T-helper 2 cell treated with Interferon-gamma antibody and Interleukin-4, amounts not matched to agents 100 ng/mL and 5 ng/mL, for 36 hours (primary cell): ENCODE measurements around the gene AQP2. TPM values are rescaled to one million over a fixed set of nuclear protein-coding genes. Genes with fewer than 3 reads are reported as not detected.

Experiments
- intact Hi-C: fragments of 100-400 bp; cut with micrococcal nuclease; formaldehyde crosslinking; loops from one replicate; pipeline ENCODE4 v1.15.1; 2023
- total RNA-seq: library from RNA; stranded (reverse); gene quantifications from 2 replicates; pipeline ENCODE4 v1.2.3, GENCODE V29; 2022

The AQP2 gene
- not detected in 2 replicates for total RNA-seq

GRCh38 chr12:49950273-49951251, at the start of gene AQP2:
AQP2 (plus strand) TSS chr12:49950737; CDS start chr12:49950831, 94 bp downstream.
- intact Hi-C loops = no loop called here

- intact Hi-C loops = no loop called here
Observed at GRCh38 chr12:49901026-49901425, 49.5 kb upstream of the AQP2 start.

DNA sequence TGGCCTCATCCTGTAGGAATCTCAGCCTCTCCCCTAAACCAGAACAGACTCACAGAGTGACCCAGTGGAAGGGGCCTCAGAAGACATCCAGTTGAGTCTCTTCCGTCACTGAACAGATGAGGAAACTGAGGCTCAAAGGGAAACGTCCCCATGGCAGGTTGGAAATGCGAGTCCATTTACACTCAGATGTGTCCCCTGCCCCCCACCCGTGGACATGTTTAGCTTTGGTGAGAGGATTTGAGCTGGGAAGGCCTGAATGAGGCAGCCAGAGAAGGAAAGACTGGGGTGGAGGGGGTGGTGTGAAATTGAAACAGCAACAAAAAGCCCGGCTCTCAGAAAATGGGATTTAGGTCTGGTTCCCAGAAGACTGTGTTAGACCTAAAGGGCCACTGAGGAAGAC, 48.6 kb upstream of the AQP2 start:
- intact Hi-C loops = no loop called here

GRCh38 chr12:49902399-49903350, 47.9 kb upstream of the AQP2 start:
- intact Hi-C loops = no loop called here

- intact Hi-C loops = no loop called here
Observed at GRCh38 chr12:49903351-49903699, 47.2 kb upstream of the AQP2 start.

- intact Hi-C loops = no loop called here
Observed at GRCh38 chr12:49903700-49904423, 46.7 kb upstream of the AQP2 start, which contains the start of gene FAIM2. FAIM2 (minus strand) TSS chr12:49903900; CDS start chr12:49903792, 108 bp downstream.

DNA sequence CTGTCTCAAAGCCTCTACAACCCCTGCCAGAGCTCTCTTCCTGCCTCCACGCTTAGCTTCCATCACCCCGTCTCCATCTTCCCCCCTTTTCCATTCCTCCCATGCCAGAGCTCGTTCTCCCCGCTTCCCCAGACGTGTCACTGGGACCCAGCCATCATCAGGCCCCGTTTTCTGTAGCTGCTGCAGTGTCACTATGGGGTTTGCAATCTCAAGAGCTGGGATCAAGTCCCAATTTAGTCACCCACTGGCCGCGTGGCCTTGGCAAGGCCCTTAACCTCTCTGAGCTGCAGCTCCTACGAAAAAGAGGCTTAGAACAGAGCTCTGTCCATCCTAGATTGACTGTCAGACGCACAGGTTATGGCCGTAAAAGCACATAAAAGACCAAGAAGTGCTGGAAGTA, 45.9 kb upstream of the AQP2 start:
- intact Hi-C loops = no loop called here

GRCh38 chr12:49905718-49906314, 44.7 kb upstream of the AQP2 start:
- intact Hi-C loops = no loop called here

DNA sequence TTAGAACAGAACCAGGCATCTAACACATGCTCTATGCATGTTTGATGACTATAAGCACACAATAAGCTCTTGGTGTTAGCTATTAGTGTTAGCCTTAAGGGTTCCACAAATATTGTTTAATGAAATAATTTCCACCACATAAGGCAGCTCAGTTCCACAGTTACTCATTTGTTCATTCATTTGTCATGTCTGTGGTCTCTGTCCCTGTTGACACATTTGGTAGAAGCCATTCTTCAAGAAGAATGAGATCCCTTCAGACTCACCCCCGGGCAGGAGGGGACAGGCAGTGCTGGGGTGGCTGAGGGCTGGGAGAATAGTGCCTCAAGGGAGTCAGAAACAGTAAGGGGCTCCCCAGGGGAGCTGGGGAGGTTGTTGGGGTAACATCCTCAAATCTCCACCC, 43.2 kb upstream of the AQP2 start:
- intact Hi-C loops = no loop called here

DNA sequence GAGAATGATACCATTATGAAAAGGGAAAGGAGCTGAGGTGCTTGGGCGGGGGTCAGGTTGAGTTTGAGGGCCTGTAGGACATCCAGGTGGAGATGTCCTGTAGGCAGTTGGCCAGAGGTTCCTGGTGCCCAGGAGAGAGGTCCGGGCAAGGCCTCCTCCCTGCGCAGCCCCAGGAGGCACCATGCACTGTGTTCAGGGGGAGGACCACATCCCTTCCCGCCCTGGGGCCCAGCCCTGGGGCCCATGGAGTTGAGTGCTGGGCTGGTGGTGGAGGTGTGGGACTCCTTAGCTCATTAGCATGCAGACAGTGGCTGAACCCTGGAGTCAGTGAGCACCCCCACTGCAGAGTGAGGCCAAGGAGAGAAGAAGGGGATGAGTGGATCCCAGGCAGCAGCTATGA, 41.2 kb upstream of the AQP2 start:
- intact Hi-C loops = no loop called here

- intact Hi-C loops = no loop called here
Observed at GRCh38 chr12:49909826-49910225, 40.7 kb upstream of the AQP2 start.

DNA sequence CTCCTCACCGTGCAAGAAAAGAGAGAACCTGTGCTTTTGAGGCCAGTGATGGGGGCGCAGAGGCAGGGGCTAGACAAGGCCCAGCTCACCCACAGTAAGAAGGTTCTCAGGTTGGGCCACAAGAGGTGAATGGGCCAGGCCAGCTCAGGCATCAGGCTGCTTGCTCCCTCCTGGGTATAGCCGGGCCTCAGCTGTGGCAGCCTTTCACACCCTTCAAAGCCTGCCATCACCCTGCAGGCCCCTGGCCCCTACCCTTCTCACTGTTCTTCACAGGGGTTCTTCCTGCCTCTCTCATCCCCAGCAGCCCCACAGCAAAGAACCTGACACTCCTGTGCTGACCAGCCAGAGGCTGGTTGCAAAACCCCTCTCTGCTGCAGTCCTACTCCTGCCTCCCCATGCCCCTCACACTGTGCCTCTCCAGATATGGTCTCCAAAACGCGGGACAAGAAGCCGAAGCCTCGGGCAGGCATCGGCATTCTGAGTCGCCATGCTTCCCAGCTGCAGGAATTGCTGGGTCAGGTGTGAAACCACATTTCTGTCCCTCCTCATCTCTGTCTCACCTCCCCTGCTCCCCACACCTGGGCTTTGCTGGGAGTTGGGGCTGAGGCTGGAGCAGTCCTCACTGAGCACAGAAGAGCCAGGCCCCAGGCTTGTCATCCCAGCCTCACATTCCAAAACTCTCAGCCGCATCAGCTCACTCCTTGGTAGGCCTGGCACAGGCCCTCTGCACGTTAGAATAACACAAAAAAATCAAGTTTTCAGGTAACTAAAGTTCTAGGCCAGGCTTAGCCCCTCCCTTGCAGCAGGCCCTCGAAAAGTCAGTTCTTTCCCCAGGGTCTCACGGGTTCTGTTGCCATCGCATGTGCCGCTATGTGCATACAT, 40.0 kb upstream of the AQP2 start:
- intact Hi-C loops = no loop called here

GRCh38 chr12:49911213-49911605, 39.3 kb upstream of the AQP2 start:
- intact Hi-C loops = no loop called here

DNA sequence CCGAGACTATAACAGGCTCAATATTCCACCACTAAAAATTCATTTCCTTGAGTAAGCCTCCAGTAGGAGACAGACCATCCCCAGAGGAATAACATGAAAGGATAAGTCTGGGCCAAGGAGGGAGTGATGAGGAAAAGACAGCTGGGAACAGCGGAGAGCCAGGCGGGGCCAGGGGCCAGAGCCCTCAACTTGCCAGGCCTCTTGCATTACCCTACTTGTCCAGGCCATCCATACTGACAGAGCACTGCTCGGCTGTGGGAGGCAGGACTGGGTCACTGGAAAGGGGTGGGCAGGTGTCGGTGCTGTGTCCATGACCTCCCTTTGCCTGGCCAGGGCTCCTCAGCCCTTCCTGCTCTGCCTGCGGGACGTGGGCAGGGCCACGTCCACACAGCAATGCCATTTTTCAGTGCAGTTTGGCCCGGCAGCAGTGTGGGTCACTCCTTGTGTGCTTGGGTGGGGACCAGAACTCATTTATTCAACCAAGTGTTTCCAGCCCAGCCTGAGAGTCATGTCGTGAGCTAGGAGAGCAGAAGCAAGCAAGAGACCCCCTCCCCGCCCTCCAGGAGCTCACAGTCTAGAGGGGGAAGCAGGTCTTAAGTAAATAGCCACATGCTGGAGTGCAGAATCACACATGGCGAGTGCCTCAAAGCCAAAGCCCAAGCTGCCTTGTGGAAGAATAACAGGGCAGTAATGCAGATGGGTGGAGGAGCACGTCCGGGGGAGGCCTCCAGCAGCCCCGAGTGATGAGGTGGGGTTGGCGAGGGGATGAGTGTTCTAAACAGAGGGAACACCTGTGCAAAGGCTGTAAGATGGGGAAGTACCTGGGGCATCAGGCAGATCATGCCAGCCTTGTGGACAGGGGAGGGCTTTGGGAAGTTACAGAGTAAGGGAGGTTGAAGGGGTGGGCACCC, 37.9 kb upstream of the AQP2 start:
- intact Hi-C loops = no loop called here

DNA sequence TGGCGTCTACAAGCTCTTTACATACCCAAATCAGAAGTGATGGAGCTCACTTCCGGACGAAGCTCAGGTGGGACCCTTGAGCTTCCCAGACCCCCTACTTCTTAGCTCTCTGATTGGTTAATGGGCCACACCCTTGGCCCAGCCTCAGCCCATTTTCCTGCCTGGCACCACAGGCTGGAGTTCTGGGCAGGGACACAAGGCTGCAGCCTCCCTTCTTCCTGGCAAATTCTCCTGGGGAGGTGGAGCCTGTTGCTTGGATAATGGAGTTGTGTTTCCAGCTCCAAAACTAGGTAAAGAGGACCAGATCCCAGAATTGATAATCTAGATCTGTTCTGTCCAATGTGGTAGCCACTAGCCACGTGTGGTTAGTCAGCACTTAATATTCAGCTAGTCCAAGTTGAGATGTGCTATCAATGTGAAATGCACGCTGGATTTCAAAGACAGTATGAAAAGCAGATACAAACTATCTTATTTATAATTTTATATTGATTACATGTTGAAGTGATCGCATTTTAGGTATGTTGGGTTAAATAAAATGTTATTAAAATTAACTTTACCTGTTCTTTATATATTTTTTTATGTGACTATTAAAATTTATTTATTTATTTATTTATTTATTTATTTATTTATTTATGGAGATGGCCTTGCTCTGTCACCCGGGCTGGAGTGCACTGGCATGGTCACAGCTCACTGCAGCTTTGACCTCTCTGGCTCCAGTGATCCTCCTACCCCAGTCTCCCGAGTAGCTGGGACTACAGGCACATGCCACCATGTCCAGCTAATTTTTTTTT, 34.2 kb upstream of the AQP2 start:
- intact Hi-C loops = no loop called here

DNA sequence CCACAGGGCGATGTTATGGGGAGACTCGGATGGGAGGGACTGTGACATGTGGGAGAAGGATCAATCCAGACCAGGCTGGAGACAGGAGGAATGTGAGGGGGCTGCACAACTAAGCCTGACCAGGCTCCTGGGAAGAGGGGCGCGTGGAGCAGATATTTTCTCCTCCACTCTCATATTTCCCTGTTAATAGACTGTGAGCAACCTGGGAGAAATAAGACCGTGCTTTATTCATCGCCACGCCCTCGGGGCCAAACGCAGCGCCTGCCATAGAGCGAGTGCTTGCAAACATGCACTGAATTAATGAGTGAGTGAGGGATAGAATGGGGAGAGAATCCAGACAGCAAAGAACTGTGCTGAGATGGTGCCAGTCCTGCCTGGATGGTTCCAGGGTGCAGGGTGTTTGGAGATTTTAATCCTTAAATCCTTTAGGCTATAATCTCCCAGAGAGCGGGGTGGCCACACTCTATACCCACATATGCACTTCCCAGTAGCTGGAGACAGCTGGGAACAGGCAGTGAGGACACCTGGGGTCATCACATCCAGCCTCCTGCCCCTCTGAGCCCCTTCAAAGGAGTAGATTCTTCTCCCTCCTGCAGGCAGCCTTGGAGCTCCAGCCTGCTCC, 33.3 kb upstream of the AQP2 start:
- intact Hi-C loops = no loop called here

- intact Hi-C loops = no loop called here
Observed at GRCh38 chr12:49917788-49918173, 32.8 kb upstream of the AQP2 start.
